DMS 273 (cell line): Measurements from ENCODE around the gene MKLN1.
"Not testable (repeated sequence)": the region's sequence is repeated elsewhere in the genome, so short reads cannot be mapped to it uniquely, and the experiment has no call there.

Source experiments
- DNase-seq: peaks from one replicate; lab custom pipeline; 2025; ENCODE audit not compliant: unreplicated experiment; lab: John Stamatoyannopoulos, UW

Gene MKLN1

DNA sequence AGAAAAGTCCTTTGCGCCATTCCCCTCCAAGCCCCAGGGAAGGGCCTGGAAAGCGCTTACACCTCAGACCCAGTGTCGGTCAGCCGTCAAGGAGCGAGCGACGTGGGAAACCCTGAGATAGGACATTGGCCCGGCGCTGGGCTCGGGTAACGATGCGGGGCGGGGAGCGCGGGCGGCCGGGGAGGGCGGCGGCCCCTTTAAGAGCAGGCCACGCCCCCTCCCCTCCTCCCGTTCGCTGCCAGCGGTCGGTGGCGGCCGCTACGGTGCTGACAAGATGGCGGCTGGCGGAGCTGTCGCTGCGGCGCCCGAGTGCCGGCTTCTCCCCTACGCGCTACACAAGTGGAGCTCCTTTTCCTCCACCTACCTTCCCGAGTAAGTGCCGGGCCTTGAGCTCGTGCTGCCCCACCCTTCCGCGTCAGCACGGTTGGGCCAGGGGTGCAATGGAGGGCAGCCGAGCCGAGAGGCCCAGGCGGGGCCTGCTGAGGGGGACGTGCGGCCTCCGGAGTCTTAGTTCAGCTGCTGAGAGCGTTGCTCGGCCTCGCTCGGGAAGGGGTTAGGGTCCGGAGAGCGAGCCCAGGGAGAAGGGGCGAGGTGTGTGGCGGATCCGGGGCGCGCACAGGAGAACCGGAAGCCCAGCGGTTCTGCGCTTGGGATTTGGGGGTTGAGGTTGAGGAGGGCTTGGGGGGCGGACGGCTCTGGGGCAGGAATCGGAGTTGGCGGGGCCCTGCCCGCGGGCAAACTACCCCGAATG, at the start of gene MKLN1:
Gene MKLN1 (plus strand): TSS at position 251 of the 751 bp plus-strand sequence. CDS start 24 bp downstream, at position 275.
- peak; percentile 97 for DNase-seq

GRCh38 chr7:131279044-131279443, 48.6 kb upstream of the MKLN1 start:
- no peak for DNase-seq

DNA sequence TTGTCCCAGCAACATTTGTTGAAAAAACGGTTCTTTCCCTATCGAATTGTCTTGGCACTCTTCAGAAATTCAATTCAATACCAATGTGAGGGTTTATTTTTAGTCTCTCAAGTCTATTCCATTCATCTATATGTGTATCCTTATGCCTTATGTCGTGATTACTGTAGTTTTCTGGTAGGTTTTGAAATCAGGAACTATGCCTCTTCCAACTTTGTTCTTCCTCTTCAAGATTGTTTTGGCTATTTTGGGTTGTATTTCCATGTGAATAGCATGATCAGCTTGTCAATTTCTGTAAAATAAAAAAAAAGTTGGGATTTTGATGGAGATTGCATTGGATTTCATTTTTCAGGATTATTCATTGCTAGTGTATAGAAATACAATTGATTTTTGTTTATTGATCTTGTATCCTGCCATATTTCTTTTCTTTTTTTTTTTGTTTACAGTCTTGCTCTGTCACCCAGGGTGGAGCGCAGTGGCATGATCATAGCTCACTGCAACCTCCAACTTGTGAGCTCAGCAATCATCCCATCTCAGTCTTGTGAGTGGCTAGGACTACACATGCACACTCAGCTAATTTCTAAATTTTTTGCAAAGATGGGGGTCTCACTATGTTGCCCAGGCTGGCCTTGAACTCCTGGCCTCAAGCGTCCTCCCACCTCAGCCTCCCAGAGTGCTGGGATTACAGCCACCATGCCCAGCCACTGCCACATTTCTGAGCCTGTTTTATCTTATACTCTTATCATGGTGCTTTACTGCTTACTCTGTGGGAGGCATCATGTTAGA, 46.2 kb upstream of the MKLN1 start:
- no peak for DNase-seq

GRCh38 chr7:131284702-131285419, 42.8 kb upstream of the MKLN1 start:
- no peak for DNase-seq

- no peak for DNase-seq
These were observed 42.1 kb upstream of the MKLN1 start for GRCh38 chr7:131285556-131285955.

GRCh38 chr7:131288450-131288849, 39.2 kb upstream of the MKLN1 start:
- no peak for DNase-seq

DNA sequence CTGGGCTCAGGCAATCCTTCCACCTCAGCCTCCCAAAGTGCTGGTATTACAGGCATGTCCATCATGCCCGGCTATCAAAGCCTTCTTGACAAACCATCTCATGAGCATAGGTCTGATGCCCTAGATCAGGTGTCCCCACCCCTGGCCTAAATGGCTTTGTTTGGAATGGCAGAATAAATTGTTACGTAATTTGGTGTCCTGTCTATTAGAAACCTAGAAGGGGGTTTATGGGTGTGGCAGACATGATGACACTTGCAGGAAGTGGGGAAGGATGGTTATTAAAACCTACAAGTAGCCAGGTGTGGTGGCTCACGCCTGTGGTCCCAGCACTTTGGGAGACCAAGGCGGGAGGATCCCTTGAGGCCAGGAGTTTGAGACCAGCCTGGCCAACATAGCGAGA, 38.6 kb upstream of the MKLN1 start:
- no peak for DNase-seq

- DNase-seq = no peak
These were observed 35.4 kb upstream of the MKLN1 start for GRCh38 chr7:131292141-131292905.

GRCh38 chr7:131293018-131293417, 34.7 kb upstream of the MKLN1 start:
- DNase-seq = no peak

GRCh38 chr7:131294553-131294952, 33.1 kb upstream of the MKLN1 start:
- no peak for DNase-seq

- DNase-seq = no peak
These were observed 29.1 kb upstream of the MKLN1 start for GRCh38 chr7:131298608-131298992.

DNA sequence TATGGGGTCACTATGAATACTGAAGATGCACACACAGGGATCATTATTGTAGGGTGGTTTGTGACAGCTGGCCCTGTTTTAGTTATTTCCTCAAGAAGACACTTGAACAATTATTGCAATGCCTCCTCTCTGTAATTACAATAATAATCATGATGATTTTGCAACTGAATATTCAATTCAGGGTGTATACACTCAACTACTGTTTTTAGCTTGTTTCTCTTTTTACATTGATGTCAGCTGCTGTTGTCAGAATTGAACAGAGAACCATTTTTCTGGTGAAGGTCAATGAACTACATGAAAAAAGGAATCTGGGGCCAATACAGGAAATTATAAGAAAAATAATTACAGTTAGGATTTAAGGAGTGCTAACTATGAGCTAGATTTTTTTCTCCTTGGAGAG, 28.6 kb upstream of the MKLN1 start:
- no peak for DNase-seq

GRCh38 chr7:131300078-131300477, 27.6 kb upstream of the MKLN1 start:
- no peak for DNase-seq

DNA sequence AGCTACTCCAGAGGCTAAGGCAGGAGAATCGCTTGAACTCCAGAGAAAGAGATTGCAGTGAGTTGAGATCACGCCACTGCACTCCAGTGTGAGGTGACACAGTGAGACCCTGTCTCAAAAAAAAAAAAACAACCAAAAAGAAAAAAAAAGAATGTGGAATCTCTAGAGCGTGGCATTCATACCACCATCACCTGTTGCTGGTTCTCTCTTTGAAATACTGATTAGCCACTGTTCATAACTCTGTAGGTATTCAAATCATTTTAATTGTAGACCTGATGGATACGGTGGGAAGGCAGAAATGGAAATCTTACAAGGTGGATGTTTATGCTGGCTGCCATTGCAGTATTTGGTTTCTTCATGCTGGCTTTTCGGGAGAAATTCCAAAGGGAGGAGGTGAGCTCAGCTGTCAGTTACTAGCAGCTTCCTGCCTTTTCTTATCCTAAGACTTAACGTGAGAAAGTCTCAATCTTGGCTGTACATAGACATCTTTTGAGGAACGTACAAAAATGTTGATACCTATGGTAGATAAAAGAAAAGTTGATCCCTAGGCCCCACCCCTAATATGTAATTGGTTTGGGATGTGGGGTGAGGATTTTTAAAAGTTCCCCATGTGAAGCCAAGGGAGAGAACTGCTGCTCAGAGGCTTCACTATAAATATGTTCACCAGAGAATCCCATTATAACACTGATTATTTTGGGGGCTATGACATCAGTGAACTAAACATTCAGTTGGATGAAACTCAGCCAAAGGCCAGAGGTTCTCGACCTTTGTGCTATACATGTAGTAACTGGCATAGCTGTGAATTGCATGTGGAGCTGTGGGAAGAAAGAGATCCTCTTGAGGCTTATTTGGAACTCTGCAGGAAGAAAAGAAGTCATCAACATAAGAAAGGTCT, 26.9 kb upstream of the MKLN1 start:
- DNase-seq = no peak

DNA sequence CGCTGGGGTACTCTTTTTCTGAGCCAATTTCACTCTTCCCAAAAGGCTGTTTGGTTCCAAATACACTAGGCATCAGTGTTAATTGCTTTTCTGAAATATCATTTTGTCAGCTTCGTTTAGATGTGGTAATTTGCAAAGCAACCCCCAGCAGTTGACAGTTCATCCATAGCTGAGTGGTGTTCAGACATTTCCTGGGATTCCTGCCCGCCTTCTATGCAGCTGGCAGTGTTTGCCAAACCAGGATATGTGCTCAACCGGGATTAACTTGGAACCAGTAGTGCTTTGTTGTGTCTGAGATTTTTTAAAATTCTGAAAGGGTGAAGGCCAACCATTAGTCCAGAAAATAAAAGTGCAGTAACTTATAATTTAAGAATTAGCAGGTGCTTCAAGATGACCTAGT, 25.2 kb upstream of the MKLN1 start:
- no peak for DNase-seq

- DNase-seq = peak; percentile 16
These were observed 24.6 kb upstream of the MKLN1 start for GRCh38 chr7:131302876-131303707.

- DNase-seq = no peak
These were observed 22.5 kb upstream of the MKLN1 start for GRCh38 chr7:131305152-131305551.

- DNase-seq = not testable (repeated sequence)
These were observed 21.6 kb upstream of the MKLN1 start for GRCh38 chr7:131306041-131306440.

- no peak for DNase-seq
These were observed 20.9 kb upstream of the MKLN1 start for GRCh38 chr7:131306777-131307176.
